IMR-90 (cell line): ENCODE data around the gene KDM2B. TPM values are rescaled to one million over a fixed set of nuclear protein-coding genes. Genes with fewer than 3 reads are reported as not detected.

Experiments
- ATAC-seq: fragments of 200-7000 bp; cut with Tn5 transposase; 2 replicates; pipeline ENCODE4 v1.9.1; 2020; ENCODE audit warnings: low read depth, mild to moderate bottlenecking, moderate library complexity
- BruUV-seq: library from RNA; stranded (reverse); fragments of 400-500 nt; replicated peaks from 2 replicates; lab custom pipeline; 2021; lab: Mats Ljungman, UMichigan
- CTCF ChIA-PET: fragments of 300-600 bp; formaldehyde crosslinking; extraction: SDS; loops from one replicate; lab custom pipeline; 2021; ENCODE audit warnings: antibody characterized with exemption; lab: Yijun Ruan, JAX
- POLR2A ChIA-PET: fragments of 300-600 bp; sonication (Branson Sonifier 250); formaldehyde crosslinking; loops from one replicate; lab custom pipeline; 2022; ENCODE audit warnings: antibody characterized with exemption; ENCODE audit not compliant: unreplicated experiment; lab: Charles Lee
- DNase-seq: peaks from one replicate; pipeline ENCODE4 v3.0.0; 2013
- H2AFZ ChIP-seq: replicated peaks from 2 replicates; pipeline ENCODE3; 2013; ENCODE audit warnings: low read length, mild to moderate bottlenecking; ENCODE audit not compliant: poor library complexity
- H2AK5ac ChIP-seq: 2 replicates; pipeline ENCODE4 v1.6.1; 2013; ENCODE audit warnings: low read depth, low read length, inconsistent platforms
- H2AK9ac ChIP-seq: replicated peaks from 2 replicates; pipeline ENCODE3; 2013; ENCODE audit warnings: mild to moderate bottlenecking, low read depth, low read length, moderate library complexity; ENCODE audit not compliant: poor library complexity
- H2BK120ac ChIP-seq: 2 replicates; pipeline ENCODE4 v1.6.1; 2013; ENCODE audit warnings: low read depth, low read length, inconsistent platforms
- H2BK15ac ChIP-seq: 3 replicates; pipeline ENCODE4 v1.6.1; 2013; ENCODE audit warnings: low read depth, low read length, inconsistent platforms
- H2BK20ac ChIP-seq: 2 replicates; pipeline ENCODE4 v1.6.1; 2013; ENCODE audit warnings: low read depth, mild to moderate bottlenecking, inconsistent platforms, low read length, moderate library complexity
- H2BK5ac ChIP-seq: 2 replicates; pipeline ENCODE4 v1.6.1; 2013; ENCODE audit warnings: mild to moderate bottlenecking, low read depth, low read length, inconsistent platforms; ENCODE audit not compliant: poor library complexity, severe bottlenecking
- H3K14ac ChIP-seq: replicated peaks from 2 replicates; pipeline ENCODE4 v1.6.1; 2013; ENCODE audit warnings: low read depth, low read length, inconsistent platforms
- H3K18ac ChIP-seq: 2 replicates; pipeline ENCODE4 v1.6.1; 2013; ENCODE audit warnings: low read depth, low read length, control low read depth
- H3K23ac ChIP-seq: 2 replicates; pipeline ENCODE4 v1.6.1; 2013; ENCODE audit warnings: low read depth, low read length, inconsistent platforms
- H3K27ac ChIP-seq: 2 replicates; pipeline ENCODE4 v1.5.1; 2013; ENCODE audit warnings: mild to moderate bottlenecking, control low read depth, low read length; ENCODE audit not compliant: insufficient read depth
- H3K27me3 ChIP-seq: 2 replicates; pipeline ENCODE4 v1.6.1; 2013; ENCODE audit warnings: low read length; ENCODE audit not compliant: control insufficient read depth, insufficient read depth
- H3K36me3 ChIP-seq: 2 replicates; pipeline ENCODE4 v1.6.1; 2013; ENCODE audit warnings: low read length, mixed read lengths; ENCODE audit not compliant: control insufficient read depth, insufficient read depth
- H3K4ac ChIP-seq: 2 replicates; pipeline ENCODE4 v1.6.1; 2013; ENCODE audit warnings: low read depth, low read length, inconsistent platforms
- H3K4me1 ChIP-seq: 2 replicates; pipeline ENCODE4 v1.6.1; 2013; ENCODE audit warnings: low read length, mixed read lengths; ENCODE audit not compliant: control insufficient read depth, insufficient read depth
- H3K4me2 ChIP-seq: 2 replicates; pipeline ENCODE4 v1.6.1; 2013; ENCODE audit warnings: low read depth, mild to moderate bottlenecking, control low read depth, low read length, moderate library complexity
- H3K4me3 ChIP-seq: 2 replicates; pipeline ENCODE4 v1.5.1; 2013; ENCODE audit warnings: low read depth, mild to moderate bottlenecking, control low read depth, low read length, moderate library complexity; ENCODE audit not compliant: insufficient read depth
- H3K56ac ChIP-seq: 2 replicates; pipeline ENCODE4 v1.6.1; 2013; ENCODE audit warnings: low read length, inconsistent platforms; ENCODE audit not compliant: insufficient read depth; ENCODE audit errors: extremely low read depth
- H3K79me1 ChIP-seq, 2 experiments: 2 replicates each; pipeline ENCODE4 v1.6.1; 2013; ENCODE audit warnings: low read length in 2 of 2, inconsistent platforms in 1 of 2, low read depth in 1 of 2
- H3K9ac ChIP-seq: 2 replicates; pipeline ENCODE4 v1.6.1; 2013; ENCODE audit warnings: low read depth, low read length, control low read depth
- H3K9me1 ChIP-seq: 2 replicates; pipeline ENCODE4 v1.6.1; 2013; ENCODE audit warnings: low read length, inconsistent platforms; ENCODE audit not compliant: insufficient read depth
- H3K9me3 ChIP-seq: 2 replicates; pipeline ENCODE4 v1.6.1; 2013; ENCODE audit warnings: low read length; ENCODE audit not compliant: control insufficient read depth, insufficient read depth
- H4K20me1 ChIP-seq: 2 replicates; pipeline ENCODE4 v1.6.1; 2013; ENCODE audit warnings: low read length, inconsistent platforms; ENCODE audit not compliant: insufficient read depth
- H4K5ac ChIP-seq: 2 replicates; pipeline ENCODE4 v1.6.1; 2013; ENCODE audit warnings: mild to moderate bottlenecking, low read depth, low read length, control low read depth
- H4K8ac ChIP-seq, 2 experiments: 2 replicates each; pipeline ENCODE4 v1.6.1; 2013; ENCODE audit warnings: low read depth in 2 of 2, low read length in 2 of 2, control low read depth in 1 of 2, inconsistent platforms in 1 of 2
- H4K91ac ChIP-seq: 2 replicates; pipeline ENCODE4 v1.6.1; 2013; ENCODE audit warnings: low read depth, low read length, inconsistent platforms; ENCODE audit not compliant: insufficient read depth
- ELK1 ChIP-seq: fragments of 150-350 bp; IDR thresholded peaks from 2 replicates; pipeline ENCODE4 v1.6.1; 2016; ENCODE audit warnings: low read depth, mild to moderate bottlenecking, low read length, moderate library complexity, borderline replicate concordance
- WGBS, 2 experiments: methylation state at CpG; one replicate each; pipeline versions ENCODE4 v1.1.5 to v1.1.7; 2013; ENCODE audit warnings: missing lambda C conversion rate in 2 of 2; ENCODE audit not compliant: insufficient read length in 1 of 2; ENCODE audit errors: extremely low coverage in 2 of 2; 5-methylcytosine and 5-hydroxymethylcytosine counted together
- dilution Hi-C: fragments of 300-500 bp; cut with HindIII; formaldehyde crosslinking; loops from one replicate; pipeline ENCODE4 v1.14.3; 2018; ENCODE audit warnings: low sequenced_read_pairs; ENCODE audit not compliant: unreplicated experiment
- in situ Hi-C: fragments of 300-500 bp; cut with MboI; formaldehyde crosslinking; loops from 3 replicates; pipeline ENCODE4 v1.14.3; 2019; ENCODE audit warnings: low sequenced_read_pairs, inconsistent platforms, mixed read lengths
- intact Hi-C: fragments of 100-400 bp; cut with micrococcal nuclease; formaldehyde crosslinking; loops from 2 replicates; pipeline ENCODE4 v1.10.0; 2022
- polyA plus RNA-seq, 3 experiments: library from polyadenylated mRNA; depleted of rRNA; stranded (reverse); fragments of >200 nt; gene quantifications; 2 replicates each; pipeline ENCODE4 v1.2.3, GENCODE V29; 2012; ENCODE audit warnings: low replicate concordance in 1 of 3
- total RNA-seq: library from RNA; depleted of rRNA; stranded (reverse); fragments of >200 nt; gene quantifications from 2 replicates; pipeline ENCODE4 v1.2.3, GENCODE V29; 2012

The KDM2B gene
- total and polyA plus RNA-seq, 2 of the 4 experiments (the other 2 are of a cell fraction): 22.6 to 24.2 TPM

- dilution Hi-C loops (no loop called here), in situ Hi-C loops (no loop called here), intact Hi-C loops (no loop called here)
- H2BK20ac ChIP-seq: no peak overlapping the region
- no peak for DNase-seq
- H3K27ac ChIP-seq: no peak overlapping the region
- no peak for ATAC-seq
- H2BK5ac ChIP-seq: no peak overlapping the region
- H2BK120ac ChIP-seq: no peak overlapping the region
- WGBS, 2 experiments: 100% methylated on average over 1 of the region's 2 CpGs; no CpG with 5 or more reads in 1 of the 2 experiments
- no peak overlapping the region for H2AK9ac ChIP-seq
- H4K20me1 ChIP-seq: peaks cover 6% of the 10 kb centered on the region; the same call in 1 of the 2 replicates
- BruUV-seq: no TSS peak
- H3K9ac ChIP-seq: no peak overlapping the region
- no peak overlapping the region for H3K4me2 ChIP-seq
- no peak overlapping the region for H2AK5ac ChIP-seq
- peaks cover 3 to 14% of the 10 kb centered on the region in 2 experiments; a peak in 3 of 4 replicates for H3K79me1 ChIP-seq
- H2BK15ac ChIP-seq: no peak overlapping the region
- no peak overlapping the region for H3K23ac ChIP-seq
- no peak for TF ChIP-seq ELK1
- POLR2A ChIA-PET: no interaction called here
- H3K27me3 ChIP-seq: no peaks in the 10 kb centered on the region
- H2AFZ ChIP-seq: no peak overlapping the region
- H3K9me3 ChIP-seq: no peaks in the 10 kb centered on the region
- H3K4me1 ChIP-seq: peaks cover 8% of the 10 kb centered on the region
- no peak overlapping the region for H3K4me3 ChIP-seq
- no peak overlapping the region for H4K5ac ChIP-seq
- no peaks in the 10 kb centered on the region; the same call in none of the 2 replicates for H3K9me1 ChIP-seq
- no peak overlapping the region for H3K14ac ChIP-seq
- no peak overlapping the region for H3K56ac ChIP-seq
- H4K91ac ChIP-seq: no peak overlapping the region
- no peaks in the 10 kb centered on the region for H3K36me3 ChIP-seq
- H3K18ac ChIP-seq: no peak overlapping the region
- CTCF ChIA-PET: interaction anchor here (0.7 kb wide), 1 partner anchor 387 kb away, joined by 5 read pairs; no protein-coding TSS in a partner anchor
- no peak overlapping the region for H4K8ac ChIP-seq
- H3K4ac ChIP-seq: no peak overlapping the region
These were observed 105.5 kb downstream of the KDM2B start for GRCh38 chr12:121475279-121475678.
